HEK293 (cell line): ENCODE measurements around the gene STK4.

ENCODE experiments used
- ELK4 ChIP-seq: IDR thresholded peaks from 2 replicates; pipeline ENCODE4 v1.6.1; 2011; ENCODE audit warnings: mild to moderate bottlenecking, low read depth, low read length, borderline replicate concordance
- FEZF1 ChIP-seq: fragments of 450-650 bp; formaldehyde crosslinking; IDR thresholded peaks from 2 replicates; pipeline ENCODE4 v1.5.1; 2016; ENCODE audit warnings: missing biosample characterization, missing genetic modification characterization
- GLI2 ChIP-seq: fragments of 450-650 bp; formaldehyde crosslinking; IDR thresholded peaks from 2 replicates; pipeline ENCODE4; 2017; ENCODE audit warnings: missing biosample characterization, missing genetic modification characterization, low read depth, borderline replicate concordance
- HOXA7 ChIP-seq: sonication (generic); formaldehyde crosslinking; IDR thresholded peaks from 2 replicates; pipeline ENCODE4 v1.8.1; 2022; ENCODE audit warnings: missing genetic modification reagents, borderline replicate concordance
- KLF16 ChIP-seq: fragments of 450-650 bp; formaldehyde crosslinking; IDR thresholded peaks from 2 replicates; pipeline ENCODE4 v1.5.1; 2017; ENCODE audit warnings: missing biosample characterization, missing genetic modification characterization
- SCRT1 ChIP-seq: fragments of 450-650 bp; formaldehyde crosslinking; IDR thresholded peaks from 2 replicates; pipeline ENCODE4 v1.5.1; 2016; ENCODE audit warnings: missing biosample characterization, missing genetic modification characterization, borderline replicate concordance
- ZBTB1 ChIP-seq: fragments of 450-650 bp; formaldehyde crosslinking; IDR thresholded peaks from 2 replicates; pipeline ENCODE4 v1.5.1; 2016; ENCODE audit warnings: missing biosample characterization, missing genetic modification characterization
- ZBTB11 ChIP-seq: fragments of 450-650 bp; formaldehyde crosslinking; conservative IDR thresholded peaks from 2 replicates; pipeline ENCODE4 v1.5.1; 2016; ENCODE audit warnings: low read depth, missing biosample characterization, missing genetic modification characterization
- ZBTB17 ChIP-seq: fragments of 450-650 bp; formaldehyde crosslinking; IDR thresholded peaks from 2 replicates; pipeline ENCODE4 v1.5.1; 2016; ENCODE audit warnings: missing biosample characterization, missing genetic modification characterization
- ZBTB8A ChIP-seq: fragments of 450-650 bp; formaldehyde crosslinking; IDR thresholded peaks from 2 replicates; pipeline ENCODE4 v1.5.1; 2016; ENCODE audit warnings: missing biosample characterization, missing genetic modification characterization
- ZEB2 ChIP-seq: fragments of 450-650 bp; formaldehyde crosslinking; IDR thresholded peaks from 2 replicates; pipeline ENCODE4 v1.5.1; 2016; ENCODE audit warnings: missing biosample characterization, missing genetic modification characterization
- ZFP37 ChIP-seq: fragments of 450-650 bp; formaldehyde crosslinking; IDR thresholded peaks from 2 replicates; pipeline ENCODE4 v1.5.1; 2016; ENCODE audit warnings: missing biosample characterization, missing genetic modification characterization
- ZFP69B ChIP-seq: fragments of 450-650 bp; formaldehyde crosslinking; IDR thresholded peaks from 2 replicates; pipeline ENCODE4 v1.5.1; 2016; ENCODE audit warnings: missing biosample characterization, missing genetic modification characterization
- ZNF2 ChIP-seq: fragments of 450-650 bp; formaldehyde crosslinking; IDR thresholded peaks from 2 replicates; pipeline ENCODE4 v1.5.1; 2016; ENCODE audit warnings: missing biosample characterization, missing genetic modification characterization
- ZNF211 ChIP-seq: fragments of 450-650 bp; formaldehyde crosslinking; IDR thresholded peaks from 2 replicates; pipeline ENCODE4 v1.5.1; 2016; ENCODE audit warnings: low read depth, missing biosample characterization, missing genetic modification characterization
- ZNF530 ChIP-seq: fragments of 450-650 bp; formaldehyde crosslinking; IDR thresholded peaks from 2 replicates; pipeline ENCODE4 v1.5.1; 2016; ENCODE audit warnings: low read depth, missing biosample characterization, missing genetic modification characterization
- ZNF561 ChIP-seq: fragments of 450-650 bp; IDR thresholded peaks from 2 replicates; pipeline ENCODE4 v1.5.1; 2018; ENCODE audit warnings: missing biosample characterization, missing genetic modification characterization, borderline replicate concordance
- ZNF596 ChIP-seq: fragments of 450-650 bp; IDR thresholded peaks from 2 replicates; pipeline ENCODE4 v1.5.0; 2018; ENCODE audit warnings: missing biosample characterization, mild to moderate bottlenecking, missing genetic modification characterization, moderate library complexity
- ZNF624 ChIP-seq: fragments of 450-650 bp; formaldehyde crosslinking; IDR thresholded peaks from 2 replicates; pipeline ENCODE4 v1.5.1; 2017; ENCODE audit warnings: missing biosample characterization, missing genetic modification characterization
- ZNF677 ChIP-seq: fragments of 450-650 bp; IDR thresholded peaks from 2 replicates; pipeline ENCODE4 v1.5.0; 2018; ENCODE audit warnings: missing biosample characterization, mild to moderate bottlenecking, missing genetic modification characterization, moderate library complexity
- ZNF76 ChIP-seq: fragments of 450-650 bp; formaldehyde crosslinking; IDR thresholded peaks from 2 replicates; pipeline ENCODE4; 2016; ENCODE audit warnings: low read depth, missing biosample characterization, missing genetic modification characterization, borderline replicate concordance
- ZNF777 ChIP-seq: fragments of 450-650 bp; formaldehyde crosslinking; IDR thresholded peaks from 2 replicates; pipeline ENCODE4 v1.5.1; 2017; ENCODE audit warnings: missing biosample characterization, missing genetic modification characterization, borderline replicate concordance
- ZSCAN18 ChIP-seq: fragments of 450-650 bp; formaldehyde crosslinking; IDR thresholded peaks from 2 replicates; pipeline ENCODE4 v1.5.1; 2016; ENCODE audit warnings: missing biosample characterization, missing genetic modification characterization
- ZSCAN23 ChIP-seq: fragments of 450-650 bp; formaldehyde crosslinking; IDR thresholded peaks from 2 replicates; pipeline ENCODE4 v1.5.1; 2016; ENCODE audit warnings: missing biosample characterization, missing genetic modification characterization
- TF ChIP-seq, protein P1 (sequence below): fragments of 450-650 bp; formaldehyde crosslinking; IDR thresholded peaks from 2 replicates; pipeline ENCODE4 v1.5.1; 2016; ENCODE audit warnings: missing biosample characterization, missing genetic modification characterization, borderline replicate concordance
- TF ChIP-seq, protein P2 (sequence below): fragments of 450-650 bp; formaldehyde crosslinking; IDR thresholded peaks from 2 replicates; pipeline ENCODE4 v1.5.1; 2016; ENCODE audit warnings: missing biosample characterization, missing genetic modification characterization
- TF ChIP-seq, protein P3 (sequence below): fragments of 450-650 bp; formaldehyde crosslinking; IDR thresholded peaks from 2 replicates; pipeline ENCODE4 v1.5.1; 2016; ENCODE audit warnings: missing biosample characterization, missing genetic modification characterization
- TF ChIP-seq, protein P4 (sequence below): fragments of 450-650 bp; formaldehyde crosslinking; IDR thresholded peaks from 2 replicates; pipeline ENCODE4 v1.5.1; 2016; ENCODE audit warnings: missing biosample characterization, missing genetic modification characterization

STK4 gene

DNA sequence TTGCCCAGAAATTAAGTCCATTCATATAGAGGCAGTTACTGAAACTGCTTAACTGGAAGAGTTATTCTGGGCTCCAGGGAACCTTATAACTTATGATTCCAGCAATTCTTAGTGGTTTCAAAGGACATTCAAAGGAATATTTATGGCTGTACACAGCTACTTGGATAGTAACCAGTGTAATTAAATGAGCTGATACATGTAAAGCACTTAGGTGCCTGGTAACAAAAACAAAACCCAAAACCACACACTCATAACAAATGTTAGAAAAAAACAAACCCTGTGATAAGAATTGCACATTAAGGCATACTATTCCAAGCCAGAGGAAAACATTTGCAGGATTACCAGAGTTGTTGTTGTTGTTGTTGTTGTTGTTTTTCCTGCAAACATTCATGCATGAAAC, 51.5 kb downstream of the STK4 start (continued):
- TF ChIP-seq ZNF624 (no peak), HOXA7 (CRISPR knock-in tag) (no peak), ZEB2 (tag by site-specific recombination) (0 out of 2 replicates have a peak, but pooled peaks have one; percentile 19), ZSCAN23 (tag by site-specific recombination) (0 out of 2 replicates have a peak, but pooled peaks have one; percentile 41), ZSCAN18 (no peak; the same call in 1 of the 2 replicates), ZBTB1 (tag by site-specific recombination) (no peak), ZNF211 (tag by site-specific recombination) (no peak), ZNF777 (tag by site-specific recombination) (no peak), SCRT1 (0 out of 2 replicates have a peak, but pooled peaks have one; percentile 19), ZNF596 (no peak), ZNF530 (no peak), ZNF2 (tag by site-specific recombination) (peak; percentile 28; the same call in 1 of the 2 replicates), KLF16 (tag by site-specific recombination) (peak; percentile 44; the same call in 1 of the 2 replicates), ZFP37 (no peak), ZNF561 (tag by site-specific recombination) (peak; percentile 79; the same call in 1 of the 2 replicates), ZNF677 (tag by site-specific recombination) (no peak), ZBTB8A (peak; percentile 55; the same call in 1 of the 2 replicates), ZNF76 (no peak), FEZF1 (peak; percentile 98), ZFP69B (tag by site-specific recombination) (0 out of 2 replicates have a peak, but pooled peaks have one; percentile 39), ZBTB11 (tag by site-specific recombination) (no peak), ELK4 (no peak), ZBTB17 (peak; percentile 81), GLI2 (peak; percentile 93)
- TF ChIP-seq, protein P1, sequence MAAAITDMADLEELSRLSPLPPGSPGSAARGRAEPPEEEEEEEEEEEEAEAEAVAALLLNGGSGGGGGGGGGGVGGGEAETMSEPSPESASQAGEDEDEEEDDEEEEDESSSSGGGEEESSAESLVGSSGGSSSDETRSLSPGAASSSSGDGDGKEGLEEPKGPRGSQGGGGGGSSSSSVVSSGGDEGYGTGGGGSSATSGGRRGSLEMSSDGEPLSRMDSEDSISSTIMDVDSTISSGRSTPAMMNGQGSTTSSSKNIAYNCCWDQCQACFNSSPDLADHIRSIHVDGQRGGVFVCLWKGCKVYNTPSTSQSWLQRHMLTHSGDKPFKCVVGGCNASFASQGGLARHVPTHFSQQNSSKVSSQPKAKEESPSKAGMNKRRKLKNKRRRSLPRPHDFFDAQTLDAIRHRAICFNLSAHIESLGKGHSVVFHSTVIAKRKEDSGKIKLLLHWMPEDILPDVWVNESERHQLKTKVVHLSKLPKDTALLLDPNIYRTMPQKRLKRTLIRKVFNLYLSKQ (tag by site-specific recombination): no peak
- TF ChIP-seq, protein P2, sequence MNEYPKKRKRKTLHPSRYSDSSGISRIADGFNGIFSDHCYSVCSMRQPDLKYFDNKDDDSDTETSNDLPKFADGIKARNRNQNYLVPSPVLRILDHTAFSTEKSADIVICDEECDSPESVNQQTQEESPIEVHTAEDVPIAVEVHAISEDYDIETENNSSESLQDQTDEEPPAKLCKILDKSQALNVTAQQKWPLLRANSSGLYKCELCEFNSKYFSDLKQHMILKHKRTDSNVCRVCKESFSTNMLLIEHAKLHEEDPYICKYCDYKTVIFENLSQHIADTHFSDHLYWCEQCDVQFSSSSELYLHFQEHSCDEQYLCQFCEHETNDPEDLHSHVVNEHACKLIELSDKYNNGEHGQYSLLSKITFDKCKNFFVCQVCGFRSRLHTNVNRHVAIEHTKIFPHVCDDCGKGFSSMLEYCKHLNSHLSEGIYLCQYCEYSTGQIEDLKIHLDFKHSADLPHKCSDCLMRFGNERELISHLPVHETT: peak; percentile 31; the same call in 1 of the 2 replicates
- TF ChIP-seq, protein P3, sequence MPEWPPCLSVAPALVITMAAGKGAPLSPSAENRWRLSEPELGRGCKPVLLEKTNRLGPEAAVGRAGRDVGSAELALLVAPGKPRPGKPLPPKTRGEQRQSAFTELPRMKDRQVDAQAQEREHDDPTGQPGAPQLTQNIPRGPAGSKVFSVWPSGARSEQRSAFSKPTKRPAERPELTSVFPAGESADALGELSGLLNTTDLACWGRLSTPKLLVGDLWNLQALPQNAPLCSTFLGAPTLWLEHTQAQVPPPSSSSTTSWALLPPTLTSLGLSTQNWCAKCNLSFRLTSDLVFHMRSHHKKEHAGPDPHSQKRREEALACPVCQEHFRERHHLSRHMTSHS (tag by site-specific recombination): peak; percentile 73; the same call in 1 of the 2 replicates
- TF ChIP-seq, protein P4, sequence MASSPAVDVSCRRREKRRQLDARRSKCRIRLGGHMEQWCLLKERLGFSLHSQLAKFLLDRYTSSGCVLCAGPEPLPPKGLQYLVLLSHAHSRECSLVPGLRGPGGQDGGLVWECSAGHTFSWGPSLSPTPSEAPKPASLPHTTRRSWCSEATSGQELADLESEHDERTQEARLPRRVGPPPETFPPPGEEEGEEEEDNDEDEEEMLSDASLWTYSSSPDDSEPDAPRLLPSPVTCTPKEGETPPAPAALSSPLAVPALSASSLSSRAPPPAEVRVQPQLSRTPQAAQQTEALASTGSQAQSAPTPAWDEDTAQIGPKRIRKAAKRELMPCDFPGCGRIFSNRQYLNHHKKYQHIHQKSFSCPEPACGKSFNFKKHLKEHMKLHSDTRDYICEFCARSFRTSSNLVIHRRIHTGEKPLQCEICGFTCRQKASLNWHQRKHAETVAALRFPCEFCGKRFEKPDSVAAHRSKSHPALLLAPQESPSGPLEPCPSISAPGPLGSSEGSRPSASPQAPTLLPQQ: peak; percentile 50; the same call in 1 of the 2 replicates
